MM.1S (cell line): ENCODE data around the gene LIPK.
"Not testable (repeated sequence)": the region's sequence is repeated elsewhere in the genome, so short reads cannot be mapped to it uniquely, and the experiment has no call there.

Source experiments
- DNase-seq: peaks from one replicate; pipeline ENCODE4 v3.0.0-alpha.2; 2015
- H2AFZ ChIP-seq: fragments of 300-600 bp; sonication (generic); 2 replicates; pipeline ENCODE4 v1.6.0; 2016; ENCODE audit warnings: antibody characterized with exemption, low read length
- H3F3A ChIP-seq: fragments of 300-600 bp; sonication (generic); 2 replicates; pipeline ENCODE4 v1.6.1; 2016; ENCODE audit warnings: mild to moderate bottlenecking, antibody characterized with exemption, low read length, moderate library complexity, mixed read lengths; ENCODE audit not compliant: insufficient read depth
- H3K27ac ChIP-seq: fragments of 300-600 bp; sonication (generic); 2 replicates; pipeline ENCODE4 v1.5.1; 2016; ENCODE audit warnings: mild to moderate bottlenecking, low read length
- H3K27me3 ChIP-seq: fragments of 300-600 bp; sonication (generic); replicated peaks from 2 replicates; pipeline ENCODE4 v1.6.0; 2016; ENCODE audit warnings: low read length; ENCODE audit not compliant: insufficient read depth
- H3K36me3 ChIP-seq: fragments of 300-600 bp; sonication (generic); replicated peaks from 2 replicates; pipeline ENCODE4 v1.6.1; 2016; ENCODE audit warnings: mild to moderate bottlenecking, low read length, mixed read lengths; ENCODE audit not compliant: insufficient read depth
- H3K4me1 ChIP-seq: fragments of 300-600 bp; sonication (generic); 2 replicates; pipeline ENCODE4 v1.6.1; 2016; ENCODE audit warnings: low read length, mixed read lengths
- H3K4me2 ChIP-seq: fragments of 300-600 bp; sonication (generic); 2 replicates; pipeline ENCODE4 v1.6.0; 2016; ENCODE audit warnings: low read depth, low read length
- H3K4me3 ChIP-seq: fragments of 300-600 bp; sonication (generic); 2 replicates; pipeline ENCODE4 v1.5.1; 2016; ENCODE audit warnings: low read length, mixed read lengths
- H3K79me2 ChIP-seq: fragments of 300-600 bp; sonication (generic); 2 replicates; pipeline ENCODE4 v1.6.1; 2016; ENCODE audit warnings: mixed run types, low read length, mixed read lengths
- H3K9ac ChIP-seq: fragments of 300-600 bp; sonication (generic); 2 replicates; pipeline ENCODE4 v1.6.1; 2016; ENCODE audit warnings: low read length, mixed read lengths
- H3K9me2 ChIP-seq: fragments of 300-600 bp; sonication (generic); replicated peaks from 2 replicates; pipeline ENCODE4 v1.6.1; 2016; ENCODE audit warnings: mild to moderate bottlenecking, low read length, mixed read lengths; ENCODE audit not compliant: insufficient read depth
- H3K9me3 ChIP-seq: fragments of 300-600 bp; sonication (generic); replicated peaks from 2 replicates; pipeline ENCODE4 v1.6.1; 2016; ENCODE audit warnings: mild to moderate bottlenecking, low read length, mixed read lengths; ENCODE audit not compliant: insufficient read depth
- H4K20me1 ChIP-seq: fragments of 300-600 bp; sonication (generic); 2 replicates; pipeline ENCODE4 v1.6.1; 2016; ENCODE audit warnings: mild to moderate bottlenecking, low read length, moderate library complexity, mixed read lengths; ENCODE audit not compliant: insufficient read depth
- EZH2 ChIP-seq: fragments of 300-600 bp; sonication (generic); optimal IDR thresholded peaks from 2 replicates; pipeline ENCODE3; 2017; ENCODE audit warnings: low read depth, mild to moderate bottlenecking, antibody characterized with exemption, low read length, mixed read lengths
- EZH2phosphoT487 ChIP-seq: fragments of 300-600 bp; sonication (generic); IDR thresholded peaks from 2 replicates; pipeline ENCODE4 v1.6.1; 2018; ENCODE audit warnings: antibody characterized with exemption, low read length
- TF ChIP-seq, protein P1 (sequence below): fragments of 300-600 bp; sonication (generic); IDR thresholded peaks from 2 replicates; pipeline ENCODE4 v1.5.1; 2016; ENCODE audit warnings: antibody characterized with exemption, low read length, mixed read lengths

LIPK gene

DNA sequence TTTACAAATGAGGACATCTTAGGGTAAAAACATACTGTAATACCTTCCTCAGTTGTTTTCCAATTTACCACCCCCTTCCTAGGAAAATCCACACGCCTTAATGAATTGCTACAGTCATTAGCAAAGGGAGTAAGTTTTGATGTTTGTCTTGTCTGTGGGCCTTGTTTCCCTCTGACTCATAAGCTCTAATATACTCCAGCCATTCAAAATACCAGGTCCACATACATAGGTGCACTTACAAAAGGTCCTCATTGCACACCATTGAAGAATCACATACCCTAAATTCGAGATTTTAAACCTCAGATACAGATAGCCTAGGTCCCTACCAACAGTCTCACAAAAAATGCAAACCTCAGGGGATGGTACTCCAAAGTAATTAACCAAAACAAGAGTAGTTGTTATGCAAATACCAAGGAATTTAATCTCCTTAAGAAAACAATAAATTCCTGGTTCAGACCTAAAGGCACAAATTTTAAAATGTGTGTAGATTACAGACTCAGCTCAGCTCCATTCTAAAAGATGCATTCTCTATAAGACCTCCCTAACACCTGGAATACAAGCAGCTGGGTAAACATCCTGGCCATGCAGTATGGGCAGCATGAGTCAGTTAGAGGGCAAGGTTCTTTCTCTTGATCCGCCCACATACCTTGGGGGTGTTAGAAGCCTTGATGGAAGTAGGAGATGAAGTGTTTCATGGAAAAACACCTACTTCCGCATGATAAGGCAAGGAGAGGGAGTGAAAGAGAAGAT, 3.0 kb upstream of the LIPK start:
- no peak for DNase-seq
- Histone ChIP-seq H3K27ac (no peak overlapping the region), H3K9me2 (no peaks in the 10 kb centered on the region), H3K9ac (no peak overlapping the region), H3K4me3 (no peak overlapping the region), H2AFZ (no peak overlapping the region), H3K9me3 (no peaks in the 10 kb centered on the region), H4K20me1 (no peaks in the 10 kb centered on the region), H3K4me2 (no peak overlapping the region), H3F3A (no peaks in the 10 kb centered on the region), H3K79me2 (no peaks in the 10 kb centered on the region), H3K36me3 (no peaks in the 10 kb centered on the region), H3K4me1 (no peaks in the 10 kb centered on the region), H3K27me3 (no peaks in the 10 kb centered on the region)
- TF ChIP-seq EZH2phosphoT487 (no peak), EZH2 (no peak)
- TF ChIP-seq, protein P1, sequence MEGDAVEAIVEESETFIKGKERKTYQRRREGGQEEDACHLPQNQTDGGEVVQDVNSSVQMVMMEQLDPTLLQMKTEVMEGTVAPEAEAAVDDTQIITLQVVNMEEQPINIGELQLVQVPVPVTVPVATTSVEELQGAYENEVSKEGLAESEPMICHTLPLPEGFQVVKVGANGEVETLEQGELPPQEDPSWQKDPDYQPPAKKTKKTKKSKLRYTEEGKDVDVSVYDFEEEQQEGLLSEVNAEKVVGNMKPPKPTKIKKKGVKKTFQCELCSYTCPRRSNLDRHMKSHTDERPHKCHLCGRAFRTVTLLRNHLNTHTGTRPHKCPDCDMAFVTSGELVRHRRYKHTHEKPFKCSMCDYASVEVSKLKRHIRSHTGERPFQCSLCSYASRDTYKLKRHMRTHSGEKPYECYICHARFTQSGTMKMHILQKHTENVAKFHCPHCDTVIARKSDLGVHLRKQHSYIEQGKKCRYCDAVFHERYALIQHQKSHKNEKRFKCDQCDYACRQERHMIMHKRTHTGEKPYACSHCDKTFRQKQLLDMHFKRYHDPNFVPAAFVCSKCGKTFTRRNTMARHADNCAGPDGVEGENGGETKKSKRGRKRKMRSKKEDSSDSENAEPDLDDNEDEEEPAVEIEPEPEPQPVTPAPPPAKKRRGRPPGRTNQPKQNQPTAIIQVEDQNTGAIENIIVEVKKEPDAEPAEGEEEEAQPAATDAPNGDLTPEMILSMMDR, result no peak

GRCh38 chr10:88707429-88708155, 1.5 kb downstream of the LIPK start:
- Histone ChIP-seq H3K9ac (no peak overlapping the region), H3K9me2 (no peaks in the 10 kb centered on the region), H3F3A (no peaks in the 10 kb centered on the region), H3K36me3 (no peaks in the 10 kb centered on the region), H3K27ac (no peak overlapping the region), H3K27me3 (no peaks in the 10 kb centered on the region), H3K4me3 (no peak overlapping the region), H4K20me1 (no peaks in the 10 kb centered on the region), H3K9me3 (no peaks in the 10 kb centered on the region), H2AFZ (no peak overlapping the region), H3K79me2 (no peaks in the 10 kb centered on the region), H3K4me1 (no peaks in the 10 kb centered on the region), H3K4me2 (no peak overlapping the region)
- DNase-seq, result no peak
- TF ChIP-seq, protein P1, result no peak
- TF ChIP-seq EZH2phosphoT487, result no peak
- TF ChIP-seq EZH2, result no peak

- not testable (repeated sequence) for H3K79me2 ChIP-seq, H2AFZ ChIP-seq, H3K36me3 ChIP-seq, DNase-seq, H3K9me3 ChIP-seq, H3K4me2 ChIP-seq, H3K27me3 ChIP-seq, H3K9ac ChIP-seq, H4K20me1 ChIP-seq, H3K27ac ChIP-seq, H3K4me3 ChIP-seq, H3K4me1 ChIP-seq, H3F3A ChIP-seq, H3K9me2 ChIP-seq
These were observed 3.3 kb downstream of the LIPK start for GRCh38 chr10:88709361-88709760.

- no peak overlapping the region for H2AFZ ChIP-seq
These were observed 9.5 kb downstream of the LIPK start for GRCh38 chr10:88715517-88715916.

More at GRCh38 chr10:88715517-88715916, 9.5 kb downstream of the LIPK start:
- TF ChIP-seq, protein P1, result no peak
- TF ChIP-seq EZH2phosphoT487 (no peak), EZH2 (no peak)
- no peak for DNase-seq
- H3K9ac ChIP-seq, result no peak overlapping the region
- H3K4me2 ChIP-seq, result no peak overlapping the region
- no peaks in the 10 kb centered on the region for H4K20me1 ChIP-seq
- H3F3A ChIP-seq, result no peaks in the 10 kb centered on the region
- no peaks in the 10 kb centered on the region for H3K36me3 ChIP-seq
- no peaks in the 10 kb centered on the region for H3K4me1 ChIP-seq
- H3K27ac ChIP-seq, result no peak overlapping the region
- H3K9me2 ChIP-seq, result no peaks in the 10 kb centered on the region
- no peaks in the 10 kb centered on the region for H3K79me2 ChIP-seq
- no peak overlapping the region for H3K4me3 ChIP-seq
- no peaks in the 10 kb centered on the region for H3K9me3 ChIP-seq
- no peaks in the 10 kb centered on the region for H3K27me3 ChIP-seq
